Progenitor cell of endocrine pancreas (in vitro differentiated cells): ENCODE measurements around the gene HMCES. TPM values are rescaled to one million over a fixed set of nuclear protein-coding genes. Genes with fewer than 3 reads are reported as not detected.
"Not testable (repeated sequence)": the region's sequence is repeated elsewhere in the genome, so short reads cannot be mapped to it uniquely, and the experiment has no call there.

ENCODE experiments used
- DNase-seq: peaks from one replicate; pipeline ENCODE4 v3.0.0; 2021; ENCODE audit warnings: low spot score; ENCODE audit not compliant: unreplicated experiment
- H3K27ac Mint-ChIP-seq: 2 replicates; pipeline ENCODE4 v1.8.0; 2021; ENCODE audit warnings: mild to moderate bottlenecking, moderate library complexity, mixed read lengths
- H3K27me3 Mint-ChIP-seq: 2 replicates; pipeline ENCODE4 v1.8.0; 2021; ENCODE audit warnings: mixed read lengths
- H3K36me3 Mint-ChIP-seq: 2 replicates; pipeline ENCODE4 v1.8.0; 2022; ENCODE audit warnings: mixed read lengths; ENCODE audit not compliant: insufficient read depth
- H3K4me1 Mint-ChIP-seq: 2 replicates; pipeline ENCODE4 v1.8.0; 2021; ENCODE audit warnings: low read depth, mixed read lengths
- H3K4me3 Mint-ChIP-seq: 2 replicates; pipeline ENCODE4 v1.8.0; 2021; ENCODE audit warnings: low read depth, mild to moderate bottlenecking, moderate library complexity, mixed read lengths
- H3K9me3 Mint-ChIP-seq: 2 replicates; pipeline ENCODE4 v1.8.0; 2021; ENCODE audit warnings: low read depth, mixed read lengths
- total RNA-seq: library from RNA; stranded (reverse); gene quantifications from 2 replicates; pipeline ENCODE4 v1.2.1, GENCODE V29; 2021
- TF ChIP-seq, protein P1 (sequence below): fragments of 200-600 bp; sonication (generic); IDR thresholded peaks from one replicate; pipeline ENCODE4 v1.5.0; 2021; ENCODE audit warnings: antibody characterized with exemption, mild to moderate bottlenecking; ENCODE audit not compliant: unreplicated experiment

HMCES gene
- total RNA-seq, 1 donor from 2014 or later = 35.3 TPM

DNA sequence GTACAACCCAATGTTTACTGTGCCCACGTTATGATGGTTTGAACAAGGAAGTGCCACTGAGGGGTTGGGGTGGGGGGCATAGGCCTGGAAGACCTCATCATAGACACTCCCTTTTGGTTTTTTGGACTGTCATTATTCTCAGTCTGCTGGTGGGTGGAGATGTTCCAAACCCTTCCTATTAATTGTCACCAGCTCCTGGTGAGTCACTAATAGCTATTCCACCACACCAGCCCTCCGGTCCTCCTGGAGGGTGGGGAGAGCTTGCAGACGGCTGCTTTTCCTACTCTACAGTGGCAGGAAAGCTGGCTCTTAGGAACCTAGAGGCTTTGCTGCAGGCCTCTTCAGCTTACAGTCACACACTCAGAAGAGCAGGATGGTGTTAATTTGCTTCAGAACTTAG is 38.2 kb upstream of the HMCES start:
- no peaks in the 10 kb centered on the region for H3K4me1 Mint-ChIP-seq
- H3K36me3 Mint-ChIP-seq = no peaks in the 10 kb centered on the region
- H3K4me3 Mint-ChIP-seq = no peak overlapping the region
- no peak overlapping the region for H3K27ac Mint-ChIP-seq
- H3K27me3 Mint-ChIP-seq = no peaks in the 10 kb centered on the region
- TF ChIP-seq, protein P1, sequence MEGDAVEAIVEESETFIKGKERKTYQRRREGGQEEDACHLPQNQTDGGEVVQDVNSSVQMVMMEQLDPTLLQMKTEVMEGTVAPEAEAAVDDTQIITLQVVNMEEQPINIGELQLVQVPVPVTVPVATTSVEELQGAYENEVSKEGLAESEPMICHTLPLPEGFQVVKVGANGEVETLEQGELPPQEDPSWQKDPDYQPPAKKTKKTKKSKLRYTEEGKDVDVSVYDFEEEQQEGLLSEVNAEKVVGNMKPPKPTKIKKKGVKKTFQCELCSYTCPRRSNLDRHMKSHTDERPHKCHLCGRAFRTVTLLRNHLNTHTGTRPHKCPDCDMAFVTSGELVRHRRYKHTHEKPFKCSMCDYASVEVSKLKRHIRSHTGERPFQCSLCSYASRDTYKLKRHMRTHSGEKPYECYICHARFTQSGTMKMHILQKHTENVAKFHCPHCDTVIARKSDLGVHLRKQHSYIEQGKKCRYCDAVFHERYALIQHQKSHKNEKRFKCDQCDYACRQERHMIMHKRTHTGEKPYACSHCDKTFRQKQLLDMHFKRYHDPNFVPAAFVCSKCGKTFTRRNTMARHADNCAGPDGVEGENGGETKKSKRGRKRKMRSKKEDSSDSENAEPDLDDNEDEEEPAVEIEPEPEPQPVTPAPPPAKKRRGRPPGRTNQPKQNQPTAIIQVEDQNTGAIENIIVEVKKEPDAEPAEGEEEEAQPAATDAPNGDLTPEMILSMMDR = no peak
- DNase-seq = no peak
- no peaks in the 10 kb centered on the region for H3K9me3 Mint-ChIP-seq

- Mint-ChIP-seq H3K4me3 (no peak overlapping the region), H3K9me3 (no peaks in the 10 kb centered on the region)
- TF ChIP-seq, protein P1 = no peak
Observed at GRCh38 chr3:129245141-129245540, 33.5 kb upstream of the HMCES start.

DNA sequence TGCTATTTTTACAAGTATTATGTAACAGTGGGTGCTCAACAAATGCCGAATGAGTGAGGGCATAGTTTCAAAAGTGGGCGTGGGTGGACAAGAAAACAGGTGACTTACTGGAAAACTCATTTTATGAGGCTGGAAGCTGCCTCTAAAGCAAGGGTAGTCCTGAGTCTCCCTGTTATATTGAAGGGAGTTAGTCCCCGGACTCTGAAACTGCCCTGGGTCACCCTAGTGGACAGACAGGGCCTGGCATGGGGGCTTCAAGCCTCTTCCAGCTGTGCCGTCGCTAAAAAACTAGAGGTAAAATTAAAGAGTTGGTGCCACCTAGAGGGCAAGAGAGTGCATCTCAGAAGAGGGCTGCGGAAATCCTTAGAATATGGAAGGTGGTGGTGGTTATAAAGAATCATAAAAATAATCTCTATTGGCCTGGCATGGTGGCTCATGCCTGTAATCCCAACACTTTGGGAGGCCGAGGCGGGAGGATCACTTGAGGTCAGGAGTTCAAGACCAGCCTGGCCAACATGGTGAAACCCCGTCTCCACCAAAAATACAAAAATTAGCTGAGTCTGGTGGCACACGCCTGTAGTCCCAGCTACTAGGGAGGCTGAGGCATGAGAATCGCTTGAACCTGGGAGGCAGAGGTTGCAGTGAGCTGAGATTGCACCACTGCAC is 32.9 kb upstream of the HMCES start:
- peak overlapping the region; percentile 73 for H3K27ac Mint-ChIP-seq
- not testable (repeated sequence) for H3K9me3 Mint-ChIP-seq

More at GRCh38 chr3:129245141-129245540, 33.5 kb upstream of the HMCES start:
- no peaks in the 10 kb centered on the region for H3K27me3 Mint-ChIP-seq
- no peaks in the 10 kb centered on the region for H3K36me3 Mint-ChIP-seq
- no peak overlapping the region for H3K27ac Mint-ChIP-seq
- no peak for DNase-seq
- peaks cover 10% of the 10 kb centered on the region for H3K4me1 Mint-ChIP-seq

GRCh38 chr3:129246636-129247035 is 32.0 kb upstream of the HMCES start:
- Mint-ChIP-seq H3K4me3 (no peak overlapping the region), H3K4me1 (peaks cover 15% of the 10 kb centered on the region), H3K27me3 (no peaks in the 10 kb centered on the region), H3K36me3 (peaks cover 1% of the 10 kb centered on the region), H3K9me3 (no peaks in the 10 kb centered on the region), H3K27ac (no peak overlapping the region)
- DNase-seq = no peak
- TF ChIP-seq, protein P1 = no peak

More for the DNA sequence above, 32.9 kb upstream of the HMCES start:
- peaks cover 15% of the 10 kb centered on the region for H3K4me1 Mint-ChIP-seq
- not testable (repeated sequence) for H3K36me3 Mint-ChIP-seq, H3K4me3 Mint-ChIP-seq, H3K27me3 Mint-ChIP-seq
- TF ChIP-seq, protein P1 = peak; percentile 97
- peak; percentile 72 for DNase-seq

GRCh38 chr3:129248286-129248979 is 30.2 kb upstream of the HMCES start:
- no peak for DNase-seq
- TF ChIP-seq, protein P1 = no peak
- H3K4me3 Mint-ChIP-seq = peak overlapping the region; percentile 97
- peaks cover 15% of the 10 kb centered on the region for H3K4me1 Mint-ChIP-seq
- H3K27ac Mint-ChIP-seq = peak overlapping the region; percentile 97
- H3K9me3 Mint-ChIP-seq = no peaks in the 10 kb centered on the region
- no peaks in the 10 kb centered on the region for H3K27me3 Mint-ChIP-seq
- H3K36me3 Mint-ChIP-seq = peaks cover 7% of the 10 kb centered on the region
